Astrocyte (in vitro differentiated cells and primary cell): Measurements from ENCODE around the gene CAPN7. TPM values are rescaled to one million over a fixed set of nuclear protein-coding genes. Genes with fewer than 3 reads are reported as not detected.

ENCODE experiments used
- DNase-seq: peaks from one replicate; pipeline ENCODE4 v3.0.0-alpha.2; 2010; ENCODE audit warnings: low read depth
- FAIRE-seq: peaks from 2 replicates; lab custom pipeline; 2011; peaks lifted over from hg19 to GRCh38; lab: Jason Lieb, UNC
- H2AFZ ChIP-seq: 2 replicates; pipeline ENCODE4 v1.6.0; 2012; ENCODE audit warnings: low read depth, low read length, inconsistent platforms
- H3K27ac ChIP-seq: 2 replicates; pipeline ENCODE4 v1.5.1; 2011; ENCODE audit warnings: low read depth, low read length, inconsistent platforms
- H3K27me3 ChIP-seq: 2 replicates; pipeline ENCODE4 v1.6.0; 2011; ENCODE audit warnings: low read length, inconsistent platforms; ENCODE audit not compliant: insufficient read depth
- H3K36me3 ChIP-seq: 2 replicates; pipeline ENCODE4 v1.5.1; 2011; ENCODE audit warnings: low read length, inconsistent platforms; ENCODE audit not compliant: insufficient read depth
- H3K4me1 ChIP-seq: 2 replicates; pipeline ENCODE4 v1.5.1; 2011; ENCODE audit warnings: low read length, inconsistent platforms; ENCODE audit not compliant: insufficient read depth
- H3K4me2 ChIP-seq: 2 replicates; pipeline ENCODE4 v1.6.0; 2012; ENCODE audit warnings: low read length, inconsistent platforms
- H3K4me3 ChIP-seq: 2 replicates; pipeline ENCODE4 v1.5.1; 2011; ENCODE audit warnings: low read depth, mild to moderate bottlenecking, low read length, inconsistent platforms; ENCODE audit not compliant: insufficient read depth
- H3K79me2 ChIP-seq: 2 replicates; pipeline ENCODE4 v1.6.0; 2012; ENCODE audit warnings: mild to moderate bottlenecking, low read length, inconsistent platforms; ENCODE audit not compliant: insufficient read depth
- H3K9ac ChIP-seq: 2 replicates; pipeline ENCODE4 v1.6.0; 2012; ENCODE audit warnings: mild to moderate bottlenecking, low read length, inconsistent platforms
- H3K9me3 ChIP-seq: 2 replicates; pipeline ENCODE4 v1.5.1; 2012; ENCODE audit warnings: low read depth, mild to moderate bottlenecking, low read length, inconsistent platforms; ENCODE audit not compliant: insufficient read depth
- H4K20me1 ChIP-seq: 2 replicates; pipeline ENCODE4 v1.6.0; 2012; ENCODE audit warnings: low read length, inconsistent platforms; ENCODE audit not compliant: insufficient read depth
- H3K27ac Mint-ChIP-seq: one replicate; pipeline ENCODE4 v1.8.0; 2021; ENCODE audit warnings: mild to moderate bottlenecking, mixed read lengths; ENCODE audit not compliant: unreplicated experiment
- H3K27me3 Mint-ChIP-seq: one replicate; pipeline ENCODE4 v1.8.0; 2021; ENCODE audit warnings: low read depth, mixed read lengths; ENCODE audit not compliant: unreplicated experiment
- H3K36me3 Mint-ChIP-seq: one replicate; pipeline ENCODE4 v1.8.0; 2021; ENCODE audit warnings: low read depth, mixed read lengths; ENCODE audit not compliant: unreplicated experiment
- H3K4me1 Mint-ChIP-seq: one replicate; pipeline ENCODE4 v1.8.0; 2021; ENCODE audit warnings: low read depth, mixed read lengths; ENCODE audit not compliant: unreplicated experiment
- H3K4me3 Mint-ChIP-seq: one replicate; pipeline ENCODE4 v1.8.0; 2021; ENCODE audit warnings: mild to moderate bottlenecking, moderate library complexity, mixed read lengths; ENCODE audit not compliant: unreplicated experiment
- H3K9me3 Mint-ChIP-seq: one replicate; pipeline ENCODE4 v1.8.0; 2021; ENCODE audit warnings: mild to moderate bottlenecking, mixed read lengths; ENCODE audit not compliant: unreplicated experiment
- EZH2 ChIP-seq: IDR thresholded peaks from 2 replicates; pipeline ENCODE4 v1.6.1; 2012; ENCODE audit warnings: mild to moderate bottlenecking, low read length, inconsistent platforms; ENCODE audit not compliant: insufficient read depth
- total RNA-seq: library from RNA; stranded (reverse); gene quantifications from 2 replicates; pipeline ENCODE4 v1.2.1, GENCODE V29; 2021
- TF ChIP-seq, protein P1 (sequence below): IDR thresholded peaks from 2 replicates; pipeline ENCODE4 v1.5.1; 2011; ENCODE audit warnings: low read depth, mild to moderate bottlenecking, inconsistent platforms, low read length, moderate library complexity; ENCODE audit not compliant: insufficient read depth

CAPN7 gene
- total RNA-seq, 1 donor from 2014 or later: 36.8 TPM

DNA sequence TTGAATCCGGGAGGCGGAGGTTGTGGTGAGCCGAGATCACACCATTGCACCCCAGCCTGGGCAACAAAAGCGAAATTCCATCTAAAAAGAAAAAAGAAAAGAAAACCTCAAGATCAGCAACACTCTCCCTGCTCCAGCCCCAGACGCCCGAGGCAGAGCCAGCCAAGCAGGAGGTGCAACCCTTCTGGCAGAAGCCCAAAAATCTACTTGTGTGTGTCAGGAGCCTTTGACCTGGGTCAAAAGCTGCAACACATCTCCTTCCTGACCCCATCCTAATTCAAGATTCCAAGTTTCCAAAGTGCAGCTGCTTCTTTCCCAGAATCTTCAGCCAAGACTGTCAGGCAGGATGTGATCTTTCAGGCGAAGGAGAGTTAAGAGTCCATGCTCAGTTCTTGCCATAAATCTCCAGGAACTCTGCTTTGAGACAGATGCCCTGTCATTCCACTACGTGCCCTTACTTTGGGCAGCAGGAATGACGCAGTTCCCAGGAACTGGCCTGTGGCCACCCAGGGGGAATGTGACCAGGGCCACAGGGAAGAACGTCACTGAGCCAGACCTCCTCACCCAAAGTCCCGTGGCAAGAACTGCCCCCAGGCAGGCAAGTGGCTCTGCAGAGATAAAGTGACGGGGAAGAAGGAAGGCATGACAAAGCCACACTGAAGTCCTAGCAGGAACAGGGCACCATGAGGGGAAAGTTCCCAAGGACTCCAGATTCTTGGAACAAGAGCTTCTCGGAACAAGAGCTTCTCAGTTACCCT, 86.9 kb downstream of the CAPN7 start:
- H3K27ac ChIP-seq: no peak overlapping the region
- H3K4me1 Mint-ChIP-seq: peaks cover 11% of the 10 kb centered on the region

GRCh38 chr3:15294929-15295328, 88.9 kb downstream of the CAPN7 start:
- FAIRE-seq (no peak), DNase-seq (peak; percentile 51)
- H3K79me2 ChIP-seq: peaks cover 37% of the 10 kb centered on the region
- H3K4me3 ChIP-seq: no peak overlapping the region
- no peaks in the 10 kb centered on the region for H3K27me3 Mint-ChIP-seq
- H3K9me3 Mint-ChIP-seq: no peaks in the 10 kb centered on the region
- TF ChIP-seq, protein P1, sequence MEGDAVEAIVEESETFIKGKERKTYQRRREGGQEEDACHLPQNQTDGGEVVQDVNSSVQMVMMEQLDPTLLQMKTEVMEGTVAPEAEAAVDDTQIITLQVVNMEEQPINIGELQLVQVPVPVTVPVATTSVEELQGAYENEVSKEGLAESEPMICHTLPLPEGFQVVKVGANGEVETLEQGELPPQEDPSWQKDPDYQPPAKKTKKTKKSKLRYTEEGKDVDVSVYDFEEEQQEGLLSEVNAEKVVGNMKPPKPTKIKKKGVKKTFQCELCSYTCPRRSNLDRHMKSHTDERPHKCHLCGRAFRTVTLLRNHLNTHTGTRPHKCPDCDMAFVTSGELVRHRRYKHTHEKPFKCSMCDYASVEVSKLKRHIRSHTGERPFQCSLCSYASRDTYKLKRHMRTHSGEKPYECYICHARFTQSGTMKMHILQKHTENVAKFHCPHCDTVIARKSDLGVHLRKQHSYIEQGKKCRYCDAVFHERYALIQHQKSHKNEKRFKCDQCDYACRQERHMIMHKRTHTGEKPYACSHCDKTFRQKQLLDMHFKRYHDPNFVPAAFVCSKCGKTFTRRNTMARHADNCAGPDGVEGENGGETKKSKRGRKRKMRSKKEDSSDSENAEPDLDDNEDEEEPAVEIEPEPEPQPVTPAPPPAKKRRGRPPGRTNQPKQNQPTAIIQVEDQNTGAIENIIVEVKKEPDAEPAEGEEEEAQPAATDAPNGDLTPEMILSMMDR: no peak
- TF ChIP-seq EZH2: no peak
- H3K4me1 ChIP-seq: peaks cover 31% of the 10 kb centered on the region
- H3K36me3 ChIP-seq: no peaks in the 10 kb centered on the region
- no peaks in the 10 kb centered on the region for H3K27me3 ChIP-seq
- peaks cover 44% of the 10 kb centered on the region for H4K20me1 ChIP-seq
- H2AFZ ChIP-seq: no peak overlapping the region
- no peaks in the 10 kb centered on the region for H3K9me3 ChIP-seq
- peak overlapping the region; percentile 58 for H3K4me2 ChIP-seq
- H3K27ac ChIP-seq: peak overlapping the region; percentile 67
- H3K9ac ChIP-seq: peak overlapping the region; percentile 34
- H3K4me1 Mint-ChIP-seq: peaks cover 11% of the 10 kb centered on the region
- peaks cover 24% of the 10 kb centered on the region for H3K36me3 Mint-ChIP-seq
- no peak overlapping the region for H3K4me3 Mint-ChIP-seq
- H3K27ac Mint-ChIP-seq: no peak overlapping the region

More for the DNA sequence above, 86.9 kb downstream of the CAPN7 start:
- H3K9me3 Mint-ChIP-seq: peaks cover 2% of the 10 kb centered on the region
- H3K36me3 Mint-ChIP-seq: peaks cover 26% of the 10 kb centered on the region
- no peak for FAIRE-seq
- Histone ChIP-seq H3K4me1 (peaks cover 31% of the 10 kb centered on the region), H3K27me3 (no peaks in the 10 kb centered on the region), H3K9ac (no peak overlapping the region), H3K79me2 (peaks cover 45% of the 10 kb centered on the region), H3K4me2 (no peak overlapping the region), H3K9me3 (no peaks in the 10 kb centered on the region), H2AFZ (no peak overlapping the region), H3K36me3 (no peaks in the 10 kb centered on the region), H4K20me1 (peaks cover 45% of the 10 kb centered on the region), H3K4me3 (no peak overlapping the region)
- no peak overlapping the region for H3K4me3 Mint-ChIP-seq
- DNase-seq: peak; percentile 51
- no peaks in the 10 kb centered on the region for H3K27me3 Mint-ChIP-seq
- H3K27ac Mint-ChIP-seq: no peak overlapping the region
- TF ChIP-seq, protein P1: no peak
- TF ChIP-seq EZH2: no peak

DNA sequence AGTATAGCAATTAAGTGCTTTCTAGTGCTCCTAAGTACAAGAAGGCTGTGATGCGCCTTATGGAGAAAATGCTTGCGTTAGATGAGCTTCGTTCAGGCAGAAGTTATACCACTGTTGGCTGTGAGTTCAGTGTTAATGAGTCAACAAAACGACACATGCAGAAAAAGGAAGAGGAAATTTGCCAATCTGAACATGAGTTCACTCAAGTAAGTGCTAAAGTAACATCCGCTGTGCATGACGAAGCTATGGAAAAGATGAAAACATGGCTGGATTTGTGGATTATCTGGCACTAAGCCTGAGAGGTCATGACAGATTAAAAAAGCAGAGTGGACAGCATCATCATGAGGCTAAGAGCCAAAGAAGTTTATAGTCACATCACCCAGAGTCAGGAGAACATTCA, 89.5 kb downstream of the CAPN7 start:
- H3K4me1 ChIP-seq: peaks cover 34% of the 10 kb centered on the region
- peak; percentile 95 for DNase-seq
- H3K4me2 ChIP-seq: peak overlapping the region; percentile 58
- H3K27me3 ChIP-seq: no peaks in the 10 kb centered on the region
- H3K4me3 ChIP-seq: no peak overlapping the region
- no peaks in the 10 kb centered on the region for H3K9me3 ChIP-seq
- no peak for FAIRE-seq
- no peaks in the 10 kb centered on the region for H3K36me3 ChIP-seq
- no peak overlapping the region for H2AFZ ChIP-seq
- TF ChIP-seq EZH2: no peak
- peaks cover 43% of the 10 kb centered on the region for H4K20me1 ChIP-seq
- H3K79me2 ChIP-seq: peaks cover 36% of the 10 kb centered on the region
- H3K27ac Mint-ChIP-seq: no peak overlapping the region
- peaks cover 27% of the 10 kb centered on the region for H3K36me3 Mint-ChIP-seq
- no peaks in the 10 kb centered on the region for H3K27me3 Mint-ChIP-seq
- no peaks in the 10 kb centered on the region for H3K9me3 Mint-ChIP-seq
- H3K4me3 Mint-ChIP-seq: no peak overlapping the region
- peak overlapping the region; percentile 67 for H3K27ac ChIP-seq
- H3K4me1 Mint-ChIP-seq: peaks cover 12% of the 10 kb centered on the region
- peak overlapping the region; percentile 34 for H3K9ac ChIP-seq
